GM18909 (cell line): Measurements from ENCODE around the gene BTBD7.
"Not testable (repeated sequence)": the region's sequence is repeated elsewhere in the genome, so short reads cannot be mapped to it uniquely, and the experiment has no call there.

ENCODE experiments used
- ATAC-seq: cut with Tn5 transposase; IDR thresholded peaks from one replicate; pipeline ENCODE4 v1.9.1; 2021; ENCODE audit warnings: mild to moderate bottlenecking; ENCODE audit not compliant: unreplicated experiment, poor library complexity

The BTBD7 gene

DNA sequence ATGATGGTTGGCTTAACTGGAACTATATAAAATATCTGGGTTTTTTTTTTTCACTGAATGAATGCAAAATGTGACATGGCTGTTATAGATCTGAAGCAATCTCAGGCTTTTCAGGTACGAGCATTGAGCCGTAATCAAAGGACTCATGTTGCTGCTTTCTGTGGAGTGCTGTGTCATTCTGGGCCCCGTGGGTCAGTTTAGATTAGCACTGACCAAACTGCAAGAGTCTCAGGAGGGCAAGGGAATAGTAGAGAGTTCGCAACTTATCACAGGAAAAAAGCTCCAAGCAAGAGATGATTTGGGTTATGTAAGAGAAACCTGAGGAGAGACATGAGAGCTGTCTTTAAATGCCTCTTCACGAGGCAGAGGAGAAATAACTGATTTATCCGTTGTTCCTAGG is 66.7 kb downstream of the BTBD7 start:
- no peak for ATAC-seq

DNA sequence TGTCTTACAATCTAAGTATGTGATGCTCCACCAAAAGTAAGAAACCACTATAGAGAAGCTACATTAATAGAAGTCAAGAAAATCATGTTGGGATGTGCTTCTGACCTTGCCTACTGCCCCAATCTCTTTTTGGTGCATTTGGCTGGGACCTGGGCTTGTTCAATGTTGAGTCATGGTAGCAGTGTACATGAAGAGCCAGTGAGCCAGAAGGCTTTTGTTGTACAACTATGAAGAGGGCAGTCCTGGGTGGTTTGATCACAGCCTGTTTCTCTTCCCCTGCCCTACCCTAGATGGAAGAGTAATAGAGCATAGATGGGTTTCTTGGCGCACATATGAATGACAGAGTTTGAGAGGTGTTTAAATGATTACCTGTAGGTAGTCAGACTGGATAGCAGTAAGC is 69.4 kb downstream of the BTBD7 start:
- no peak for ATAC-seq

DNA sequence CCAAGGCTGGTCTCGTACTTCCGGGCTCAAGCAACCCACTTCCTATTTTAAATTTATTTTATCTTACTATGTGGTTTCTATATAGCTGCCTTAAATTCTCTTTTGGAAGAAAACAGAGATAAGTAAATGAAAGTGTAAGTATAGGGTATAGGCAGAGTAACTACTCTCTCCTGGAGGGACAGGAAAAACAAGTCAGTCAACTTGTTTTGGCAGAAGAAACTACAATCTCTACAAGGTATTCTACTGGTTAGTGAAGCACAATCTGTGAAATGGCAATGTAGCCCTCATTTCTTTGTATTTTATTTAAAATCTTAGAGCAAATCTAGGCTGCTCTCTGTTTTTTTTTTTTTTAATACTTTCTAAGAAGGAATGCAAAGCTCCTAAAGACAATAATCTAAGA is 70.4 kb downstream of the BTBD7 start:
- no peak for ATAC-seq

DNA sequence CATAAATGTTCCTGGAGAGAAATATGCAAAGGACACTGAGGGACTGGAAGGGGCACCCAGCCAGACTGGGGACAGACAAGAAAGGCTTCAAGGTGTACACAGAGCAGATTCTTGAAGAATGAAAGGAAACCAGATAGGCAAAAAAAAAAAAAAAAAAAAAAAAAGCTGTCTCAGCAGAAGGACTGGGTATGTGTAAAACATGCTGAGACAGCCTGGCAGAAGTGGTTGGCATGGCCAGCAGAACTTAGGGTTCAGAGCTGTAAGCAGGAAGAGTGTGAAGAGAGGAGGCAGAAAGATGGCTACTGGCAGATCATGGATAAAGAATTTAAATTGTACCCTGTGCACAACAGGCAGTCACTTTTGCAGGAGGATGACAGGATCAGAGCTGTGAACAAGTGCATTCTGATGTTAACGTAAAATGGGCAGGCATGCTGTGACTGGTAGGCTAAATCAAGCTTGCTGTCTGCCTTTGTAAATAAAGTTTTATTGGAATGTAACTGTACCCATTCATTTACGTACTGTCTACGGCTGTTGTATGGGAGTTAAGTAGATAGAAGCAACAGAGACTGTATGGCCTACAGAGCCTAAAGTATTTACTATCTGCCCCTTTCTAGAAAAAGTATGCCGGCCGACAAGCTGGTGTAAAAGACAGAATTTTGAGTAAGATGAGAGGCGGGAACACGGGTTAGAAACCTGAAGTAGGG is 83.6 kb downstream of the BTBD7 start:
- no peak for ATAC-seq

DNA sequence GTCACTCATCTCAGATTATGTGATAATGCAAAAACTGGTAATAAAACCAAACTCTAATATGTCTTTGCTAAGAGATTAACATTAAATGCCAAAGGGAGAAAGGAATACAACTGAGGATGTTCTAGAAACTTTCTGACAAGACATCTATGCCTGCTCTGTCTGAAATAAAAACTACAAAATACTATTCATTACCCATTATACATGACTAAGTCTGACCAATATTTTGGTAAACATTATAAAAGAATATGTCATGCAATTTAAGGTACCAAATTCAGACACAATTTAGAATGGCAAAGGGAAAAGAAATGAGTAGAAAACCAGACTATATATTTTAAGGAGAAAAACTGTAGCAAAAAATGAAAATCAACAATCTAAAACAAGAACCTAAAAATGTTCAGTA is 86.3 kb downstream of the BTBD7 start:
- no peak for ATAC-seq

DNA sequence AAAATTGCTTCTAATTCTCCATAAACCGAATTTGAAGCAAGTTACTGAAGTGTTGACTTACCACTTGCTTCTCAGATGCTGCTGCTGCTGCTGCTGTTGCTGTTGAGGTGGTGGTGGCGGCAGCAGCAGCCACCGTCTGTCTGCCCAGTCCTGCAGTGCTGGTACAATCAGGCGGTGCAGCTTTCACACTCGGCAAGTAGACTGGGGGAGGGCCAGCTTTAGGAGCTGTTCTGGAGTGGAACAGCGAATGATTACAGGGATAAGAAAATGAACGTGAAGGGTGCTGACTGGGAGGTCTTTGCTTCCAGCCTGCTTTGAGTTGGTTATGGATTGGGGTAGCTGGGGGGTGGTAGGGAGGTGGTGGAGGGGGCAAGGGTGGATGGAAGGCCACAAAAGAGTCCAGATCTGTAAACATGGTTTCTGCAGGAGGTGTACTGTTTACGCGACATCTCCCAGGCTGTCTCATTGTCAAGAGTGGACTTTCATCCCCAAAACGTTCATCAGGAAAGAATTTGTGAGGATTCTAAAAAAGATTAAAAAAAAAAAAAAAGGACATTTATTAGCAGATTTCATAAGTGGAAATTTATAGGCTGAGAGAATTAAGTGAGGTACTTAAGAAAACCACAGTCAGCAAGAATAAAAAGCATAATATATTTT is 86.9 kb downstream of the BTBD7 start:
- no peak for ATAC-seq

DNA sequence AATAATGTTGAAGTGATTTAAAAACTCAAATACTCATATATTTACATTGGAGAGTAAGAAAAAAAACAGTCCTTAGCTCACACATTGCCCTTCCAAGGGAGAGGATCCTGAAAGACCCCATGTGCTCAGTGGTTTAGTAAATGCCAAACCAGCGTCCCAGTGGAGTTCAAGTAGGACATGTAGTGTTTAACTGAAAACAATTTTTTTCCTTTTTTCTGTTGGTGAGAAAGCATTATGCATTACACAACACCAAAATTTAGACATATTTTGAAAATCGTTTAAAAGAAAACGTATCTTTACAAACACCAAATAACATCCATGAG is 92.2 kb downstream of the BTBD7 start:
- ATAC-seq: no peak

DNA sequence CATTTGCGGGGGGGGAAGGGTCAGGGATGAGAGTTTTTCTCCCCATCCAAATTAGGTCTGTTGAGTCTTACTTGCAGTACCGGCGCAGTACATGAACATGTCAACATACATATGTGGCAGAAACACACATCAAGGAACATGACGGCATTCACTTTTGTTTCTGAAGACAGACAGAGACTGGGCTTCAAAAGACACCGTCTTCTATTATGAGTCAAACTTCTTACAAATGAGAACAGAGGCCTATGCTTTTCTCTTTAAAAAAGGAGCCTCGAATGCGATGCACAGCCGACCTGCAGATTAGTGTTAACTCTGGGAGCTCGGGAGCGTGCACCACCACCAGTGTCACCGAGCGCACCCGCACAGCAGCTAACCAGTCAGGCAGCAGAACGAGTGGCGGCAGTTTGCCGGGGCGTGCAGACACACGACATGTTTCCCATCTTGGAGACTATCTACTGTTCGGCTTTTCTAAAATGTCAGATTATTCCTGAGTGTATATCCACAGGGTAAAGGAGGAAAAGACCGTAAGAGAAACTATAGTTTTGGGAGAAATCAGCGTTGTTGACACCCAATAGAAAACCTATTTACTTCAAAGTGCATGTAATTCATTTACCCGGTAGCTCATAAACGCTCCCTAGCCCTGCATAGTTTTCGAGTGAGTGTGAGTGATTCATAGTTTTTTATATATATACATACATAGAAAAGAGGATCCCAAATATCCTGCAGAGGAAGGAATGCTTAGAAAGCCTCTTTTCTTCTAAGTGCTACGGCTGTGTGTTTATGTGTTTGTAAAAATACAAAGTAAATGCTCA is 92.8 kb downstream of the BTBD7 start:
- ATAC-seq: no peak

DNA sequence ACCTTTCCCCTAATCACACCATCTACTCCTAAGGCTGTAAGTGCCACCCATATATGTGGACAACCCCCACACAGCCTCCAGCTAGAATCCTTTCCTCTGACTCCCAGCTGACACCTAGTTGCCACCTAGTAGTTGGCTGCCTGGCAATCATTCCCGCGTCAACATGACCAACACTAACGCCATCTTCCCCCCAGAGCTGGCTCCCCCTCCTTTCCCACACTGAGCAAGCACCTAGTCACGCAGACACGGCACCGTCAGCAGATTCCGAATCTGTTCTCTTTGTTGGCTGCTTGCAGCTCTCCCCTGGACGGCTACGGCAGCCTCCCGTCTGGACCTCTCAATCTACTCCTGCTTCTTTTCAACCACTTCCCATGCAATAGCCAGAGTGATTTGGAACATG is 98.0 kb downstream of the BTBD7 start:
- no peak for ATAC-seq

DNA sequence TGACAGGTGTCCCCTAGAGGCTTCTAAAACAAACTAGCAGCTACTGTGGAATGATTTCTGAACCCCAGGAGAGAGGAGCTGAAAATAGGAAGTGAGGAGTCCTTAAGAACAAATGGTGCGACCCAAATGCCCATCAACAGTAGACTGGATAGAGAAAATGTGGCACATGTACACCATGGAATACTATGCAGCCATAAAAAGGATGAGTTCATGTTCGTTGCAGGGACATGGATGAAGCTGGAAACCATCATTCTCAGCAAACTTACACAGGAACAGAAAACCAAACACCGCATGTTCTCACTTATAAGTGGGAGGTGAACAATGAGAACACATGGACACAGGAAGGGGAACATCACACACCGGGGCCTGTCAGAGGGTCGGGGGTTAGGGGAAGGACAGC is 99.8 kb downstream of the BTBD7 start:
- not testable (repeated sequence) for ATAC-seq

DNA sequence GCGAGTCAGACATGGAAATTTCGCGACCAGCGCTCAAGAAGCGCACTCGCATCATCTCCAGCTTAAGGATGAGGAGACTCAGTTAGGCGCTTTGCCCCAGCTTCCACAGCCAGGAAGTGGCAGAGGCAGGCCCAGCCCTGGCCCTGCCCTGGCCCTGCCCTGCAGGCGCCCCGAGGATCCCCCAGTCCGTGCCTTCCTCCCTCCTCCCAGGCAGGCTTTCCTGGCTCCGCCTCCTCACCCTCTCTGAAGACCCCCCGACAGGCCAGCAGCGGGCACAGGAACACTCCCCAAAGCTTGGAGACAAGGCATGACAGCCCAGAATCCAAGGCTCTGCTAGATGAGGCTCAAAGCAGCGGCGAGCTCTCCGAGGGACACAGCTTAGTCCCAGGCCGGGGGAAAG is 100.7 kb downstream of the BTBD7 start:
- ATAC-seq: no peak

DNA sequence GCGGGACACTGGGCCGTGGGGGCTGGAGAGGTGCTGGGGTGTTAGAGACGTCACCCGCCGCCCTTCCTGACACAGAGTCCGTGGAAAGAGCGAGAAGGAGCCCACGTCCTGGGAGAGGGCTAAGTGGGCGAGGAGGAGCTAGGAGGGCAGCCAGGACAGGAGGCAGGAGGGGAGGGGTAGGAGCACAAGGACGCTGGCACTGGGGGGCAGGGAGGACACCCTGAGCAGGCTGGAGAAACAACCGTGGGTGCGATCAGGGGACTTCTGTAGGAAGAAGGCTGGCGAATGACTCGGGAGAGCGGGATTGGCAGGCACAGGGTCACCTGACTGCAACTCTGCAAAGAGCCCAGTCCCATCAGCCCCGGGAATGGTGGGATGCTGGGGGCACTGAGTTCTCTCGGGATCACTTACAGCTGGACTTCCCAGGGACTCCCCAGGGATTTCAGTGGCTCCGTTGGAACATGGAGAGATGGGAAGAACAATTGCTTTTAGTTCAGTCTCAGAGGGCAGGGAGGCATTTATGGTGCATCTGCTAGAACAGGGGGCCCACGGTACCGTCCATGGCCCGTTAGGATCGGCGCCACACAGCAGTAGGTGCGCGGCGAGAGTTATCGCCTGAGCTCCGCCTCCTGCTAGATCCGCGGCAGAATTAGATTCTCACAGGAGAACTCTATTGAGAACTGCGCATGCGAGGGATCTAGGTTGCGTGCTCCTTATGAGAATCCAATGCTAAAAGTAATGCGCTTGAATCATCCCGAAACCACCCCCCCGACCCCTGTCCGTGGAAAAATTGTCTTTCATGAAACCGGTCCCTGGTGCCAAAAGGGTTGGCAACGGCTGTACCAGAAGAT is 101.5 kb downstream of the BTBD7 start:
- ATAC-seq: no peak

DNA sequence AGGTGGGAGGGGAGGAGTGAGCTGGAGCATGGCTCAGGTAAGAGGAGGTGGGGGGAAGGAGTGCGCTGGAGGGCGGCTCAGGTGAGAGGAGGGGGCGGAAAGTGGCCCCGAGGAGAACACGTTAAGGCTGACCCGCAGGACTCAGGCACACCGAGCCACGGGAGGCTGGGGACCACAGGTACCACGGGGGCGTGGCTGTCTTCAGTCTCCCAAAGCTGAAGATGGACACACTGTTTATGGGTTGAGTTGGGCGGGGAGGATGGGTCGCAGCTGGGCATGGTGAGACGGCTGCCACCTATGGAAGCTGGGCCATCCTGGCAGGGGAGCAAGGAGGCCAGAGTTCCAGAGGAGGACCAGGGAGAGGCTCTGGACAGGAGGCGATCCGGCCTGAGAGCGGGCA is 102.3 kb downstream of the BTBD7 start:
- no peak for ATAC-seq

DNA sequence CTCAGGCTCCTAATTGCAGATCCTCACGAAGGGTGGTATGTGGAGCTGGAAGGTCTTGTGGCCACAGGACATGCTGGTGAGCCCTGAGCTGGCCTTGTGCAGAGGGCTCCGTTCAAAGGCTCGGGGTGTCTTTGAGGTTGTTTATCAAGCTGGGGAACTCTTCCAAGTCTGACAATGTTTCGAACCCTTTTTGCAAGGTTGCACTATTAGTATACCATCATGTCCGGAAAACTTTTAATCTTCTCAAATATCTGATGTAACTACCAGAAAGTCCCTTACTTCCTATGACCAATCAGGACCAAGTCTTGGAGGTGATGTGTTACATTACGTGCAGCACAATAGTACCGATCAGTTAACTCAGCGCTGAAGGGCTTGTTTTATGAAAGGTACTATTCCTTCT is 104.3 kb downstream of the BTBD7 start:
- no peak for ATAC-seq

DNA sequence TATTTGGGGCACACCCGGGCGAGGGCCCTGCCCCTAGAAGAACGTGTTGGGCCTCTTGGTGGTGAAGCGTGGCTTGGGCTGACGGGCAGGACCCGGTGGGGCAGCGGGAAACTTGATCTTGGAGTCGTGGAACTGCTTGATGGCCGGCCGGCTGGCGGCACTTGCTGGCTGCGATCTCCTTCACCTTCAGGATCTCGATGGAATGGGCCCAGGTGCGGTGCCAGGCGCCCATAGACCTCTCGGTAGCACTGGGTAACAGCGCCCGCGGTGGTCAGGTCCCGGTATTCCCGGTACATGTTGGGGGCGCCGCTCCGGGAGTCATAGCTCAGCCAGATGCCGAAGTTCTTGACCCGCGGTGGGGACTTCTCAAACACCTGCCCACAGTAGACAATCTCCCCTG is 109.3 kb downstream of the BTBD7 start:
- no peak for ATAC-seq

DNA sequence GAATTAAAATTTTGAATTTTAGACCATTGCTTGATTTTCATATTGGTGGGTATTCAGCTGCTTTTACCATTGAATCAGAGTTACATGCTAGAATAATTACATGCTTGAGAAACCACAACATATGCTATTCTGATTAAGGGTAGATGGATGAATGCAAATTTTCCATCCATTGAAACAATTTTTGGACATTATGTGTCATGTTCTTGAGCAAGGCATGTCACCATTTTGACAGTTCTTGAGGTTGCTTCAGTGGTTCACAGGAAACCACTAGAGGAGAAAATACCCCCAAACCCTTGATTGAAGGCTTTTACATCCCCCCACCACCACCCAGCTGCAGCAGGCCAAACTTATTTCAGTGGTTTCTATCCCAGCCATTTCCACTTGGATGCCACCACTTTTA is 112.3 kb downstream of the BTBD7 start:
- no peak for ATAC-seq

DNA sequence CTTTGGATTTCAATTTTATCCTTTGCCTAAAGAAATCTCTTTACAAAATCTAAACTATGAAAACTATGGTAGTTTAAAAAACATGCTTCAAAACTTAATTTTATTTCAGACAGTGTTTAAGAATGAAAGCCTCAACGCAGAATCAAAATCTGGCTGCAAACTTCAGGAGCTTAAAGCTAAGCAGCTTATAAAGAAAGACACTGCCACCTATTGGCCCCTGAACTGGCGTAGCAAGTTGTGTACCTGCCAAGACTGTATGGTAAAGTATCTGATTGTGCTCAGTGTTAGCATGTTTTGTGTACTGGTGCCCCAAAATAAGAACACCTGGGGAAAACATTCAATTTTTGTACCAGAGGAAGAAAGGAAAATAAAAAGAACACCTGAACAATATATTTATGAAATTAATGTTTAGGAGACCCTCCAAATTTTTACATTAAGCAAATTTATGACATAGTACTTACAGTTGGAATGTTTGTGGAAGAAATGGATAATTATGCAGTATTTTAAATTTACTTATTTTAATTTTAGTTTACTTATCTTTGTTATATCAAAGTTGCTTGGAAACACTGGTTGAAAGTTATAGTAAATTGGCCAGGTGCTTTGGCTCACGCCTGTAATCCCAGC is 113.6 kb downstream of the BTBD7 start:
- peak; percentile 57 for ATAC-seq

DNA sequence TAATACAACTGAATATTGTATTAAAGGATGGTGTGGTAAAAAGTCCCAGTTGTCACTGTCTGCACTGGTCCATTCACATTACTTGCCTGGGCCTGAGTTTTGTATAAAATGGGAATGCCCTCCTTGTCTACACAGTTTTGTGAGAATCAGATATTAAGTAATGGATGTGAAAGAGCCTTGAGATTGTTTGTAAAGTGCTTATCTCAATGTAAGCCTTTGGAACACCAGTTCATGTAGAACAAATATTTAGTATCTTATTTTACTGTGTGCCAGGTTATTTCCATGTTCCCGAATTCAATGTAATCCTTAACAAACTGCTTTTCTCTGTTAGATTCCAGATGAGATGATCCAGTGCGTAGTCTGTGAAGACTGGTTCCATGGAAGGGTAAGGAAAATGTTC is 118.2 kb downstream of the BTBD7 start:
- ATAC-seq: no peak

DNA sequence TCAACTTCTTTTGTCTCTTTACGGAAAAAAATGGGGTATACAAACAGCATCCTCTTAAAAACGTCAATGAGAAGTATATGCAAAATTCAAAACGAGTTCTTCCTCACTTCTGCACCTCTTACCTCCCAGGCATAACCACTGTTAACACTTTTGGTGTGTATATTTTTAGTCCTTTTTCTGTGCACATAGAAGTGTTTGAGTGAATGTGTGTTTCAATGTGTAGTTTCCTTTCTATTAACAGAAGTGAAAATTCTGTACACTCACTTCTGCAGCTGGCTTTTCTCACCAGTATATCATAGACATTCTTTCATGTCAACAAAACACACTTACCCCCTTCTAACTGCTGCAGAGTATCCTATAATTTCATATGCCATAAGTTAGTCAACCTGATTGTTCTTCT is 120.4 kb downstream of the BTBD7 start:
- peak; percentile 69 for ATAC-seq
